D721Med (cell line): Measurements from ENCODE around the gene DSCAM.

Experiments
- DNase-seq: peaks from one replicate; pipeline ENCODE4 v3.0.0; 2011; ENCODE audit warnings: low spot score; ENCODE audit not compliant: insufficient read length
- FAIRE-seq: peaks from 2 replicates; lab custom pipeline; 2011; peaks lifted over from hg19 to GRCh38; lab: Jason Lieb, UNC
- CTCF ChIP-seq: IDR thresholded peaks from 2 replicates; pipeline ENCODE4 v1.5.1; 2012; ENCODE audit warnings: mild to moderate bottlenecking, control low read depth; ENCODE audit not compliant: insufficient read depth; ENCODE audit errors: missing control alignments

The DSCAM gene

GRCh38 chr21:40696246-40696645, 150.7 kb downstream of the DSCAM start:
- no peak for FAIRE-seq
- no peak for DNase-seq
- TF ChIP-seq CTCF: no peak

GRCh38 chr21:40689840-40690360, 157.1 kb downstream of the DSCAM start:
- FAIRE-seq (no peak), DNase-seq (no peak)
- TF ChIP-seq CTCF: no peak

- FAIRE-seq: no peak
- no peak for DNase-seq
Measured at GRCh38 chr21:40689217-40689616, 157.7 kb downstream of the DSCAM start.

GRCh38 chr21:40688106-40688864, 158.7 kb downstream of the DSCAM start:
- FAIRE-seq (no peak), DNase-seq (no peak)
- no peak for TF ChIP-seq CTCF

More at GRCh38 chr21:40689217-40689616, 157.7 kb downstream of the DSCAM start:
- TF ChIP-seq CTCF: no peak

- no peak for DNase-seq
- no peak for TF ChIP-seq CTCF
- FAIRE-seq: no peak
Measured at GRCh38 chr21:40687625-40688024, 159.3 kb downstream of the DSCAM start.

GRCh38 chr21:40686526-40686925, 160.4 kb downstream of the DSCAM start:
- DNase-seq (no peak), FAIRE-seq (no peak)
- no peak for TF ChIP-seq CTCF

GRCh38 chr21:40685141-40685540, 161.8 kb downstream of the DSCAM start:
- FAIRE-seq (no peak), DNase-seq (no peak)
- TF ChIP-seq CTCF: no peak
